Measurements from ENCODE around the gene CETP. TPM values are rescaled to one million over a fixed set of nuclear protein-coding genes. Genes with fewer than 3 reads are reported as not detected.

Gene CETP
- total RNA-seq, 4 donors from 2014 or later = 1.6 TPM; not detected in 3

GRCh38 chr16:57021757-57022156 lies 60.0 kb downstream of the CETP start:
- H3K9me3 ChIP-seq = no peaks in the 10 kb centered on the region
- WGBS, 2 donors (ENCODE audit: low coverage in 1 of 2) = 89% methylated on average over 1 of the region's 6 CpGs; no CpG with 5 or more reads in 1 of the 2 donors
- H3K27ac ChIP-seq = no peak overlapping the region
- no peak for ATAC-seq
- peaks cover 0 to 97% of the 10 kb centered on the region in 2 donors for H3K36me3 ChIP-seq
- no peaks in the 10 kb centered on the region for H3K4me1 ChIP-seq
- TF ChIP-seq POLR2AphosphoS5 (IDR thresholded peaks at IDR 0.05) = no peak
- no peak for TF ChIP-seq EP300 (IDR thresholded peaks at IDR 0.05)
- TF ChIP-seq POLR2A (IDR thresholded peaks at IDR 0.05) = no peak
- TF ChIP-seq CTCF (IDR thresholded peaks at IDR 0.05) = no peak
- H3K27me3 ChIP-seq = no peaks in the 10 kb centered on the region
- H3K4me3 ChIP-seq = no peak overlapping the region

- no peaks in the 10 kb centered on the region for H3K4me1 ChIP-seq
- H3K9me3 ChIP-seq = no peaks in the 10 kb centered on the region
- no peaks in the 10 kb centered on the region for H3K27me3 ChIP-seq
- H3K4me3 ChIP-seq = no peak overlapping the region
- TF ChIP-seq POLR2A (IDR thresholded peaks at IDR 0.05) (no peak), POLR2AphosphoS5 (IDR thresholded peaks at IDR 0.05) (no peak), CTCF (IDR thresholded peaks at IDR 0.05) (no peak), EP300 (IDR thresholded peaks at IDR 0.05) (no peak)
- H3K27ac ChIP-seq = no peak overlapping the region
- 79 to 85% methylated on average over 3 of the region's 7 CpGs for WGBS, 2 donors (ENCODE audit: low coverage in 1 of 2)
- ATAC-seq = no peak
- H3K36me3 ChIP-seq = peaks cover 0 to 94% of the 10 kb centered on the region in 2 donors
These were observed 60.7 kb downstream of the CETP start for GRCh38 chr16:57022445-57022844.

GRCh38 chr16:57023541-57024249 lies 61.9 kb downstream of the CETP start:
- no peak overlapping the region for H3K27ac ChIP-seq
- no peak for TF ChIP-seq POLR2A (IDR thresholded peaks at IDR 0.05)
- no peak for TF ChIP-seq EP300 (IDR thresholded peaks at IDR 0.05)
- TF ChIP-seq POLR2AphosphoS5 (IDR thresholded peaks at IDR 0.05) = no peak
- TF ChIP-seq CTCF (IDR thresholded peaks at IDR 0.05) = no peak
- 60% methylated on average over 1 of the region's 8 CpGs; no CpG with 5 or more reads in 1 of the 2 donors for WGBS, 2 donors (ENCODE audit: low coverage in 1 of 2)
- peaks cover 0 to 88% of the 10 kb centered on the region in 2 donors for H3K36me3 ChIP-seq
- no peaks in the 10 kb centered on the region for H3K4me1 ChIP-seq
- no peaks in the 10 kb centered on the region for H3K27me3 ChIP-seq
- H3K9me3 ChIP-seq = no peaks in the 10 kb centered on the region
- no peak overlapping the region for H3K4me3 ChIP-seq
- no peak for ATAC-seq

GRCh38 chr16:57024894-57025680 lies 63.3 kb downstream of the CETP start:
- TF ChIP-seq POLR2AphosphoS5 (IDR thresholded peaks at IDR 0.05) (no peak), CTCF (IDR thresholded peaks at IDR 0.05) (no peak), EP300 (IDR thresholded peaks at IDR 0.05) (no peak), POLR2A (IDR thresholded peaks at IDR 0.05) (no peak)
- ATAC-seq = no peak
- H3K27ac ChIP-seq = no peak overlapping the region
- no peaks in the 10 kb centered on the region for H3K4me1 ChIP-seq
- WGBS, 2 donors (ENCODE audit: low coverage in 1 of 2) = 87 to 91% methylated on average over 10 to 11 of the region's 19 CpGs
- peaks cover 0 to 74% of the 10 kb centered on the region in 2 donors for H3K36me3 ChIP-seq
- H3K27me3 ChIP-seq = no peaks in the 10 kb centered on the region
- no peaks in the 10 kb centered on the region for H3K9me3 ChIP-seq
- no peak overlapping the region for H3K4me3 ChIP-seq
